SK-N-SH (cell line): ENCODE data around the gene RILPL1. TPM values are rescaled to one million over a fixed set of nuclear protein-coding genes. Genes with fewer than 3 reads are reported as not detected.

Source experiments
- CTCF ChIA-PET: fragments of 300-600, 350-600 bp; formaldehyde crosslinking; extraction: SDS; loops from one replicate; lab custom pipeline; 2021; lab: Yijun Ruan, JAX
- POLR2A ChIA-PET: fragments of 350-600 bp; sonication (Branson Sonifier 250); formaldehyde crosslinking; extraction: SDS; loops from one replicate; lab custom pipeline; 2020; ENCODE audit warnings: antibody characterized with exemption, inconsistent platforms; lab: Yijun Ruan, JAX
- DNase-seq: peaks from one replicate; pipeline ENCODE4 v3.0.0; 2012
- H2AFZ ChIP-seq: fragments of 200-600 bp; sonication (generic); 2 replicates; pipeline ENCODE4 v1.8.1; 2016; ENCODE audit warnings: antibody characterized with exemption, mild to moderate bottlenecking, low read depth
- H3F3A ChIP-seq: fragments of 200-600 bp; sonication (generic); replicated peaks from 2 replicates; pipeline ENCODE3; 2016; ENCODE audit warnings: antibody characterized with exemption, mild to moderate bottlenecking; ENCODE audit not compliant: insufficient read depth
- H3K27ac ChIP-seq, 2 experiments: fragments of 200-500 bp in 1 of 2; fragments of 200-600 bp in 1 of 2; sonication (Bioruptor generic) in 1 of 2; sonication (generic), shearing (Covaris generic) in 1 of 2; 2 replicates each; pipeline versions ENCODE4 v1.5.1 to v1.6.1; 2014 to 2016; ENCODE audit warnings: low read depth in 2 of 2, inconsistent platforms in 1 of 2, low read length in 1 of 2, mild to moderate bottlenecking in 1 of 2, mixed read lengths in 1 of 2
- H3K27me3 ChIP-seq: fragments of 200-600 bp; sonication (generic), shearing (Covaris generic); 2 replicates; pipeline ENCODE4 v1.6.1; 2016; ENCODE audit warnings: mixed run types; ENCODE audit not compliant: insufficient read depth
- H3K36me3 ChIP-seq, 2 experiments: fragments of 200-500 bp in 1 of 2; fragments of 200-600 bp in 1 of 2; sonication (Bioruptor generic) in 1 of 2; sonication (generic) in 1 of 2; replicated peaks in 1 of 2; 2 replicates each; pipeline versions ENCODE3 to v1.5.1; 2014 to 2016; ENCODE audit warnings: low read length in 1 of 2, mild to moderate bottlenecking in 1 of 2; ENCODE audit not compliant: insufficient read depth in 2 of 2, control insufficient read depth in 1 of 2
- H3K4me1 ChIP-seq, 2 experiments: fragments of 200-500 bp in 1 of 2; fragments of 200-600 bp in 1 of 2; sonication (Bioruptor generic) in 1 of 2; sonication (generic), shearing (Covaris generic) in 1 of 2; 2 replicates each; pipeline versions ENCODE4 v1.5.1 to v1.6.1; 2014 to 2016; ENCODE audit warnings: low read depth in 1 of 2, low read length in 1 of 2, mixed run types in 1 of 2; ENCODE audit not compliant: insufficient read depth in 2 of 2, control insufficient read depth in 1 of 2
- H3K4me2 ChIP-seq: fragments of 200-600 bp; sonication (generic), shearing (Covaris generic); 2 replicates; pipeline ENCODE4 v1.6.1; 2017; ENCODE audit warnings: mixed run types
- H3K4me3 ChIP-seq, 2 experiments: fragments of 200-500 bp in 1 of 2; fragments of 200-600 bp in 1 of 2; sonication (Bioruptor generic) in 1 of 2; sonication (generic), shearing (Covaris generic) in 1 of 2; 2 replicates each; pipeline versions ENCODE4 v1.5.1 to v1.8.1; 2014 to 2016; ENCODE audit warnings: low read depth in 2 of 2, inconsistent platforms in 1 of 2, low read length in 1 of 2, mild to moderate bottlenecking in 1 of 2, mixed read lengths in 1 of 2, moderate library complexity in 1 of 2
- H3K79me2 ChIP-seq: fragments of 200-600 bp; sonication (generic); 2 replicates; pipeline ENCODE4 v1.8.1; 2017; ENCODE audit warnings: mild to moderate bottlenecking; ENCODE audit not compliant: insufficient read depth
- H3K9ac ChIP-seq: fragments of 200-600 bp; sonication (generic); 2 replicates; pipeline ENCODE4 v1.6.1; 2017; ENCODE audit warnings: mixed run types
- H3K9me2 ChIP-seq: fragments of 200-600 bp; sonication (generic); 2 replicates; pipeline ENCODE4 v1.6.1; 2017; ENCODE audit warnings: mixed run types
- H3K9me3 ChIP-seq: fragments of 200-600 bp; sonication (generic); 2 replicates; pipeline ENCODE4 v1.6.1; 2017; ENCODE audit warnings: mixed run types, mild to moderate bottlenecking, moderate library complexity
- H4K20me1 ChIP-seq: fragments of 200-600 bp; sonication (generic); 2 replicates; pipeline ENCODE4 v1.6.1; 2017; ENCODE audit warnings: mild to moderate bottlenecking, mixed run types; ENCODE audit not compliant: insufficient read depth
- CTCF ChIP-seq: fragments of 200-600 bp; sonication (generic); IDR thresholded peaks from 2 replicates; pipeline ENCODE4 v1.6.1; 2017; ENCODE audit warnings: antibody characterized with exemption, mild to moderate bottlenecking, moderate library complexity
- EZH2phosphoT487 ChIP-seq: fragments of 200-600 bp; sonication (generic); IDR thresholded peaks from 2 replicates; pipeline ENCODE4 v1.6.1; 2017; ENCODE audit warnings: low read depth, mixed run types, mild to moderate bottlenecking, antibody characterized with exemption, moderate library complexity, borderline replicate concordance
- FOSL2 ChIP-seq: IDR thresholded peaks from 2 replicates; pipeline ENCODE4 v1.4.0; 2012; ENCODE audit warnings: low read depth, mild to moderate bottlenecking, moderate library complexity, borderline replicate concordance
- GABPA ChIP-seq: IDR thresholded peaks from 2 replicates; pipeline ENCODE4 v1.4.0; 2012; ENCODE audit warnings: low read depth, mild to moderate bottlenecking
- IRF3 ChIP-seq: fragments of 150-350 bp; IDR thresholded peaks from 2 replicates; pipeline ENCODE4 v1.6.1; 2016; ENCODE audit warnings: mild to moderate bottlenecking, low read depth, low read length
- PBX3 ChIP-seq: IDR thresholded peaks from 2 replicates; pipeline ENCODE4; 2012
- RAD21 ChIP-seq: IDR thresholded peaks from 2 replicates; pipeline ENCODE4 v1.6.1; 2012; ENCODE audit warnings: mild to moderate bottlenecking, low read length
- TCF12 ChIP-seq: IDR thresholded peaks from 2 replicates; pipeline ENCODE4 v1.4.0; 2012
- USF2 ChIP-seq: fragments of 150-350 bp; IDR thresholded peaks from 2 replicates; pipeline ENCODE4 v1.6.1; 2017; ENCODE audit warnings: antibody characterized with exemption, low read length, low read depth, borderline replicate concordance
- WGBS: methylation state at CpG from one replicate; pipeline ENCODE4 v1.1.6; 2017; ENCODE audit warnings: low lambda C conversion rate; 5-methylcytosine and 5-hydroxymethylcytosine counted together
- polyA plus RNA-seq, 3 experiments: library from polyadenylated mRNA; depleted of rRNA; stranded (reverse); fragments of >200 nt; gene quantifications; 2 replicates each; pipeline ENCODE4 v1.2.3, GENCODE V29; 2012

Gene RILPL1
- polyA plus RNA-seq, 1 of the 3 experiments (the other 2 are of a cell fraction): 32.6 TPM

- Histone ChIP-seq H3K27me3 (no peaks in the 10 kb centered on the region), H3K9ac (no peak overlapping the region), H4K20me1 (no peaks in the 10 kb centered on the region), H3K36me3 (peaks cover 0 to 7% of the 10 kb centered on the region in 2 experiments), H2AFZ (no peak overlapping the region), H3K79me2 (no peaks in the 10 kb centered on the region), H3K4me3 (no peak overlapping the region), H3K4me1 (no peaks in the 10 kb centered on the region), H3K4me2 (no peak overlapping the region), H3K9me2 (no peaks in the 10 kb centered on the region), H3F3A (peaks cover 2% of the 10 kb centered on the region), H3K9me3 (no peaks in the 10 kb centered on the region), H3K27ac (no peak overlapping the region)
- TF ChIP-seq FOSL2: no peak
- DNase-seq: no peak
- 92% methylated on average over 10 of the region's 14 CpGs for WGBS
- ChIA-PET CTCF (no interaction called here), POLR2A (interaction anchor here (1.1 kb wide), 1 partner anchor 11 kb away, joined by 3 read pairs; no protein-coding TSS in a partner anchor)
Observed at GRCh38 chr12:123485756-123486155, 47.8 kb downstream of the RILPL1 start.

- Histone ChIP-seq H3K27me3 (no peaks in the 10 kb centered on the region), H3K9me2 (no peaks in the 10 kb centered on the region), H4K20me1 (no peaks in the 10 kb centered on the region), H2AFZ (no peak overlapping the region), H3K4me1 (peaks cover 0 to 6% of the 10 kb centered on the region in 2 experiments; a peak in 1 of 4 replicates), H3F3A (peaks cover 14% of the 10 kb centered on the region), H3K36me3 (peaks cover 4 to 7% of the 10 kb centered on the region in 2 experiments), H3K9me3 (no peaks in the 10 kb centered on the region), H3K79me2 (no peaks in the 10 kb centered on the region), H3K4me2 (no peak overlapping the region), H3K9ac (no peak overlapping the region), H3K27ac (no peak overlapping the region), H3K4me3 (no peak overlapping the region)
- no peak for DNase-seq
- ChIA-PET CTCF (interaction anchor here (0.8 kb wide), 1 partner anchor 99 kb away, joined by 3 read pairs; no protein-coding TSS in a partner anchor), POLR2A (no interaction called here)
- no peak for TF ChIP-seq EZH2phosphoT487
- TF ChIP-seq TCF12: no peak
- TF ChIP-seq GABPA: no peak
- no peak for TF ChIP-seq RAD21
- TF ChIP-seq FOSL2: no peak
- no peak for TF ChIP-seq PBX3
- no peak for TF ChIP-seq USF2
- TF ChIP-seq CTCF: no peak
- no peak for TF ChIP-seq IRF3
- WGBS: 90% methylated on average over 17 of the region's 18 CpGs
Observed at GRCh38 chr12:123483602-123484248, 49.8 kb downstream of the RILPL1 start.
